Colonic mucosa (tissue), 4 donors: Measurements from ENCODE around the gene MLKL. TPM values are rescaled to one million over a fixed set of nuclear protein-coding genes. Genes with fewer than 3 reads are reported as not detected.

Experiments
- DNase-seq: peaks from one replicate; pipeline ENCODE4 v3.0.0-alpha.2; 2020
- H3K27ac ChIP-seq: fragments of 200-600 bp; one replicate; pipeline ENCODE4 v1.8.0; 2021
- H3K27me3 ChIP-seq: fragments of 200-600 bp; one replicate; pipeline ENCODE4 v1.8.0; 2021
- H3K36me3 ChIP-seq: fragments of 200-600 bp; one replicate; pipeline ENCODE4 v1.8.0; 2021
- H3K4me1 ChIP-seq: fragments of 200-600 bp; one replicate; pipeline ENCODE4 v1.8.0; 2021; ENCODE audit warnings: mild to moderate bottlenecking
- H3K4me3 ChIP-seq: fragments of 200-600 bp; one replicate; pipeline ENCODE4 v1.8.0; 2021
- H3K9ac ChIP-seq, 2 donors: one replicate each; pipeline ENCODE4 v1.7.0; 2013; ENCODE audit warnings: control low read depth in 2 of 2, low read depth in 2 of 2, low read length in 2 of 2
- H3K9me3 ChIP-seq: fragments of 200-600 bp; one replicate; pipeline ENCODE4 v1.8.0; 2021
- CTCF ChIP-seq: fragments of 200-600 bp; IDR thresholded peaks from one replicate; pipeline ENCODE4 v1.8.0; 2022; ENCODE audit warnings: antibody characterized with exemption, mild to moderate bottlenecking
- intact Hi-C: fragments of 100-400 bp; cut with DNase I; formaldehyde crosslinking; loops from one replicate; pipeline ENCODE4 v1.14.1; 2022
- total RNA-seq, 2 donors: library from RNA; stranded (reverse); fragmentation: NEBNext Ultra II Directional in 1 of 2; extraction: Animal tissue kit (Norgen Biotek cat#: 25700) in 1 of 2; gene quantifications; one replicate each; pipeline ENCODE4 v1.2.1, GENCODE V29; 2021
- donor health status: healthy.
- donor health status: DM: no; HTN: no; CAD: no.
- donor health status: DM: no; HTN: no; CAD: no.

The MLKL gene
- total RNA-seq, 2 donors from 2014 or later, result 13.9 to 25.1 TPM

- Histone ChIP-seq H3K4me1 (no peaks in the 10 kb centered on the region), H3K36me3 (no peaks in the 10 kb centered on the region), H3K9ac (no peak overlapping the region), H3K27me3 (no peaks in the 10 kb centered on the region), H3K27ac (no peak overlapping the region), H3K9me3 (no peaks in the 10 kb centered on the region), H3K4me3 (no peak overlapping the region)
- TF ChIP-seq CTCF, result no peak
- no peak for DNase-seq
- intact Hi-C loops, result no loop called here
Measured at GRCh38 chr16:74710401-74710800, 9.7 kb upstream of the MLKL start.

- intact Hi-C loops, result loop anchor here (2.0 to 5.0 kb wide), 2 partner anchors 103 to 153 kb away; no protein-coding TSS in a partner anchor
- Histone ChIP-seq H3K9me3 (no peaks in the 10 kb centered on the region), H3K27me3 (no peaks in the 10 kb centered on the region), H3K27ac (no peak overlapping the region), H3K36me3 (no peaks in the 10 kb centered on the region), H3K4me1 (no peaks in the 10 kb centered on the region), H3K4me3 (no peak overlapping the region), H3K9ac (peak overlapping the region in 1 of 2 donors; percentile 1)
- peak; percentile 87 for DNase-seq
- peak; percentile 98 for TF ChIP-seq CTCF
Measured at GRCh38 chr16:74709441-74709877, 8.8 kb upstream of the MLKL start.

- Histone ChIP-seq H3K27me3 (no peaks in the 10 kb centered on the region), H3K9ac (peak overlapping the region; percentile 71 to 98), H3K27ac (peak overlapping the region; percentile 93), H3K4me1 (no peaks in the 10 kb centered on the region), H3K4me3 (peak overlapping the region; percentile 85), H3K36me3 (no peaks in the 10 kb centered on the region), H3K9me3 (no peaks in the 10 kb centered on the region)
- TF ChIP-seq CTCF, result no peak
- DNase-seq, result peak; percentile 51
- intact Hi-C loops, result no loop called here
Measured at GRCh38 chr16:74700116-74700437, 585 bp downstream of the MLKL start.

- no peaks in the 10 kb centered on the region for H3K27me3 ChIP-seq
- H3K4me1 ChIP-seq, result no peaks in the 10 kb centered on the region
- H3K9ac ChIP-seq, result no peak overlapping the region
- intact Hi-C loops, result no loop called here
- H3K36me3 ChIP-seq, result no peaks in the 10 kb centered on the region
- TF ChIP-seq CTCF, result no peak
- no peak for DNase-seq
- H3K9me3 ChIP-seq, result no peaks in the 10 kb centered on the region
- H3K4me3 ChIP-seq, result peak overlapping the region; percentile 85
- peak overlapping the region; percentile 93 for H3K27ac ChIP-seq
Measured at GRCh38 chr16:74699666-74700065, 996 bp downstream of the MLKL start.

GRCh38 chr16:74698222-74698621 lies 2.4 kb downstream of the MLKL start:
- intact Hi-C loops, result no loop called here
- no peak for TF ChIP-seq CTCF
- Histone ChIP-seq H3K27me3 (no peaks in the 10 kb centered on the region), H3K9me3 (no peaks in the 10 kb centered on the region), H3K4me3 (no peak overlapping the region), H3K27ac (no peak overlapping the region), H3K36me3 (no peaks in the 10 kb centered on the region), H3K9ac (peak overlapping the region in 1 of 2 donors; percentile 55), H3K4me1 (no peaks in the 10 kb centered on the region)
- DNase-seq, result no peak
